Amniotic stem cell (primary cell): ENCODE data around the gene ZNF10.

Source experiments
- DNase-seq: peaks from one replicate; lab custom pipeline; 2025; lab: John Stamatoyannopoulos, UW

Gene ZNF10

GRCh38 chr12:133130038-133130807 lies at the start of gene ZNF10, which contains the start of gene ZNF891:
TSS of gene ZNF10 (plus strand) at chr12:133130627. CDS start at chr12:133144493, 13,866 bp downstream.
TSS of gene ZNF891 (minus strand) at chr12:133130274. CDS start at chr12:133121918, 8,356 bp downstream.
- DNase-seq = peak; percentile 87

- DNase-seq = no peak
Measured at GRCh38 chr12:133081159-133081780, 49.2 kb upstream of the ZNF10 start.

- DNase-seq = no peak
Measured at GRCh38 chr12:133083345-133083744, 47.1 kb upstream of the ZNF10 start.

GRCh38 chr12:133105620-133106019 lies 24.8 kb upstream of the ZNF10 start:
- no peak for DNase-seq

- no peak for DNase-seq
Measured at GRCh38 chr12:133106253-133106652, 24.2 kb upstream of the ZNF10 start.

- no peak for DNase-seq
Measured at GRCh38 chr12:133107121-133107520, 23.3 kb upstream of the ZNF10 start.

- DNase-seq = no peak
Measured at GRCh38 chr12:133108150-133108549, 22.3 kb upstream of the ZNF10 start.

- no peak for DNase-seq
Measured at GRCh38 chr12:133120385-133121191, 9.8 kb upstream of the ZNF10 start.

- DNase-seq = no peak
Measured at GRCh38 chr12:133124674-133125073, 5.8 kb upstream of the ZNF10 start.

GRCh38 chr12:133129368-133130037 lies 924 bp upstream of the ZNF10 start:
- DNase-seq = no peak

GRCh38 chr12:133130808-133131128 lies 341 bp downstream of the ZNF10 start:
- no peak for DNase-seq

GRCh38 chr12:133135747-133136146 lies 5.3 kb downstream of the ZNF10 start:
- DNase-seq = no peak

- no peak for DNase-seq
Measured at GRCh38 chr12:133145981-133146380, 15.6 kb downstream of the ZNF10 start.

- DNase-seq = no peak
Measured at GRCh38 chr12:133156125-133156690, 25.8 kb downstream of the ZNF10 start.

GRCh38 chr12:133165776-133166175 lies 35.3 kb downstream of the ZNF10 start:
- no peak for DNase-seq

- no peak for DNase-seq
Measured at GRCh38 chr12:133172491-133172890, 42.1 kb downstream of the ZNF10 start.

GRCh38 chr12:133174901-133175300 lies 44.5 kb downstream of the ZNF10 start:
- no peak for DNase-seq

- DNase-seq = no peak
Measured at GRCh38 chr12:133180669-133181068, 50.2 kb downstream of the ZNF10 start.

- peak; percentile 68 for DNase-seq
Measured at GRCh38 chr12:133181238-133181959, 51.0 kb downstream of the ZNF10 start, which contains the start of gene ZNF268. TSS of gene ZNF268 (plus strand) at chr12:133181495. CDS start at chr12:133181998, 503 bp downstream.

GRCh38 chr12:133190176-133190575 lies 59.7 kb downstream of the ZNF10 start:
- no peak for DNase-seq

- DNase-seq = no peak
Measured at GRCh38 chr12:133192847-133193246, 62.4 kb downstream of the ZNF10 start.
